ENCODE results near the gene PIF1. TPM values are rescaled to one million over a fixed set of nuclear protein-coding genes. Genes with fewer than 3 reads are reported as not detected.
A peak's percentile ranks its signal among the peaks of the same experiment; 100 is the strongest.
"Not testable (repeated sequence)": the region's sequence is repeated elsewhere in the genome, so short reads cannot be mapped to it uniquely, and the experiment has no call there.

The PIF1 gene
- total RNA-seq, 1 donor from 2014 or later = 0.76 TPM

- intact Hi-C loops (cut with DNase I) = no loop called here
- no peak for DNase-seq (ENCODE audit: low spot score)
- no peak for ATAC-seq
These were observed 9.0 kb downstream of the PIF1 start for GRCh38 chr15:64816452-64816851.

GRCh38 chr15:64814965-64815364 lies 10.5 kb downstream of the PIF1 start:
- ATAC-seq; DNase-seq (ENCODE audit: low spot score): not testable (repeated sequence)
- intact Hi-C loops (cut with DNase I) = loop anchor here (5.0 kb wide), 1 partner anchor 78 kb away; no protein-coding TSS in a partner anchor

DNA sequence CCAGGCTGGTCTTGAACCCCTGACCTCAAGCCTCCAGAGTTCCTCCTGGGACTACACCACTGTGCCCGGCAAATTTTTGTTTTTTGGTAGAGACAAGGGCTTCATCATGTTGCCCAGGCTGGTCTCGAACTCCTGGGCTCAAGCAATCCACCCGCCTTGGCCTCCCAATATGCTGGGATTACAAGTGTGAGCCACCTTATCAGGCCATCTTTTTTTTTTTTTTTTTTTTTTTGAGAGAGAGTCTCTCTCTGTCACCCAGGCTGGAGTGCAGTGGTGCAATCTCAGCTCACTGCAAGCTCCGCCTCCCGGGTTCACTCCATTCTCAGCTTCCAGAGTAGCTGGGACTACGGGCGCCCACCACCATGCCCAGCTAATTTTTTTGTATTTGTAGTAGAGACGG lies 11.2 kb downstream of the PIF1 start:
- intact Hi-C loops (cut with DNase I) = loop anchor here (5.0 kb wide), 1 partner anchor 77 kb away; no protein-coding TSS in a partner anchor
- not testable (repeated sequence) for DNase-seq (ENCODE audit: low spot score); ATAC-seq

- intact Hi-C loops (cut with DNase I) = loop anchor here (5.0 kb wide), 1 partner anchor 76 kb away; no protein-coding TSS in a partner anchor
- no peak for DNase-seq (ENCODE audit: low spot score)
- ATAC-seq = no peak
These were observed 12.4 kb downstream of the PIF1 start for GRCh38 chr15:64813075-64813474.

GRCh38 chr15:64810497-64811326 lies 14.7 kb downstream of the PIF1 start:
- ATAC-seq (no peak), DNase-seq (ENCODE audit: low spot score) (no peak)
- intact Hi-C loops (cut with DNase I) = loop anchor here (5.0 kb wide), 1 partner anchor 73 kb away; no protein-coding TSS in a partner anchor

GRCh38 chr15:64809649-64810496 lies 15.6 kb downstream of the PIF1 start:
- ATAC-seq (peak; percentile 88), DNase-seq (ENCODE audit: low spot score) (peak; percentile 93)
- intact Hi-C loops (cut with DNase I) = loop anchor here (5.0 kb wide), 1 partner anchor 73 kb away; no protein-coding TSS in a partner anchor

DNA sequence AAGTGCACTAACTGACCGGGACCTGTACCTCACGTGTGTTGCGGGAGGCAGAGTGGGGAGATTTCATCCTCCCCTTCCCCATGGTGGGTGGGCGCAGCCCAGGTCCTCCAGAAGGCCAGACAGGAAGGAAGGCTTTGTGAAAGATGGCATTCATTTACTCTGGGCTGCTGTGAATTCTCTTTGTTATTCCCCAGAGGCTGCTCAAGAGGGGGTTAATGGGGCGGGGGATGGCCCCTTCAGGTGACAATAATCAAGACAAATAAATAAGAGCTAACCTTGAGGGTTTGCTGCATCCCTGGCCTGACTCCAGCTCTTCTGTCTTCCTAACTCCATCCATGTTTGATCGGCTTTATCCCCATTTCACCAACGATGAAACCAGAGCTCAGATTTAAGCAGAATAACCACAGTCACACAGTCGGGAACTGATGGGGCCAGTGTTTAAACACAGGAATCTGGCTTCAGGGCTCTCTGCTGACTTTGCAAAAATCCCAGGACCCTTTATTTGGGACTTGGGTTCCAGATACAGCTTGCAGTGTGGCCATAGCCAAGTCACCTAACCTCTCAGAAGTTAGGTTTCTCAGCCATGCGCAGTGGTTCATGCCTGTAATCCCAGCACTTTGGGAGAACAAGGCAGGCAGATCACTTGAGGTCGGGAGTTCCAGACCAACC lies 16.5 kb downstream of the PIF1 start:
- DNase-seq (ENCODE audit: low spot score) (no peak), ATAC-seq (no peak)
- intact Hi-C loops (cut with DNase I) = no loop called here

- intact Hi-C loops (cut with DNase I) = no loop called here
These were observed 17.7 kb downstream of the PIF1 start for GRCh38 chr15:64807751-64808222.

DNA sequence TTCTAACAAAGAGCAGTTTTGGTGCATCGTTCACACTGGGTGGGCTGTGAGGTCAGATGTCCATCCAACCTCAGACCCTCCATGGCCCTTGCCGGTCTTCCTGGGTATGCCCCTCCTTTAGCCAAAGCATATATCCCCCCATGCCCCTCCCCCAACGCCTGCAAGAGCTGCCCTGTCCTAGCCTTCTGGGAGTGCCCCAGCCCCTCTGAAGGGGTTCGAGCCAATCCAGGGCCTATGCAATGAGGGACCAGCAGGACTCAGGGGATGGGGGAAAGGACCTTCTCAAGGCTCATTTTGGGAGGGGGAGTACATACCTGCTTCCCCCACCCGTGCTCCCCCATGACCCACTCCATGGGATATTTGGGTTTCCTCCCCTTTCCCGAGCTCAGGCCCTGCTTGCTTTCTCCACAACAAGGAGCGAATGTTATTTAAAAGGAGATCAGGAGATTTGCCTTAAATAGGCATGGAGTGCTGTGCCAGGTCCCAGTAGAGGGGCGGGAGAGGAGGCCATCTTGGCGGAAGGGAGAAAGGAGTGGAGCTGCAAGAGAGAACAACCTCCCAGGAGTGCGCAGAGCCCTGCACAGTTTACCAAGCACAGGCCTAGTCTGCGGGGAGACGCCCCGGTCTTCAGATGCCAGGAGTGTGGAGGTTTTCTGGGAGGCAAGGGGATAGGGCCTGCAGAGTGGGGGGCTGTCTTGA lies 18.2 kb downstream of the PIF1 start:
- no peak for DNase-seq (ENCODE audit: low spot score)
- intact Hi-C loops (cut with DNase I) = no loop called here
- ATAC-seq = peak; percentile 4

More at GRCh38 chr15:64807751-64808222, 17.7 kb downstream of the PIF1 start:
- no peak for DNase-seq (ENCODE audit: low spot score)
- ATAC-seq = no peak

- DNase-seq (ENCODE audit: low spot score) (no peak), ATAC-seq (no peak)
- intact Hi-C loops (cut with DNase I) = no loop called here
These were observed 18.9 kb downstream of the PIF1 start for GRCh38 chr15:64806509-64806908.

DNA sequence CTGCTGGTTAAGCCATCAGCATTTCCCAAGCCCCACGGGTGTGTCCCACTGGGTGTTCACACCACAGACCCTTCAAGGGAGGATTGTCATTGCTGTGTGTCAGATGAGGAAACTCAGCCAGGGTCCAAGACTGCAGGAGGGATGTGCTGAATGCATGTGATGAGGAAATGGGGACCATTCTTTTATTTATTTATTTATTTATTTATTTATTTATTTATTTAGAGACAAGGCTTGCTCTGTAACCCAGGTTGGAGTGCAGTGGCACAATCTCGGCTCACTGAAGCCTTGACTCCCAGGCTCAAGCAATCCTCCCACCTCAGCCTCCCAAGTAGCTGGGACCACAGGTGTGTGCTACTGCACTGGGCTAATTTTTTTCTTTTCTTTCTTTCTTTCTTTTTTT lies 20.8 kb downstream of the PIF1 start:
- intact Hi-C loops (cut with DNase I) = no loop called here
- DNase-seq (ENCODE audit: low spot score) (no peak), ATAC-seq (no peak)

DNA sequence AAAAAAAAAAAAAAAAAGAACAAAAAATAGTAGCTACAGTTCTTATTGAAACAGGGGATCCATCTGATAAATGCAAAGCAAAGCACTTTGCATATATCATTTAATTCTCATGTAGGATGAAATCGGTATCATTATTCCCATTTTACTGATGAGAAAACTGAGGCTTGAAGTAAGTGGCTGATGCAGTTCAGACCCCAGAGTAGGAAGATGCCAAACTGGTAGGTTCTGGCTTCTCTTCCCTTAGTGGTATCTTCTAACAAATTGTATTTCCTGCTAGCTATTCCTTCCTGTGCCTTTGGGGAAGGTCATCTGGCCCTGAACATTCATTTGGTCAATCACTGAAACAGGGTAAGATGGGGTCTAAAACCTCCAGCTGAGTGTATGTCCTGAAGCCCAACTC lies 21.9 kb downstream of the PIF1 start:
- ATAC-seq (no peak), DNase-seq (ENCODE audit: low spot score) (no peak)
- intact Hi-C loops (cut with DNase I) = no loop called here

- no peak for DNase-seq (ENCODE audit: low spot score)
- intact Hi-C loops (cut with DNase I) = no loop called here
These were observed 25.0 kb downstream of the PIF1 start for GRCh38 chr15:64800476-64800875.

DNA sequence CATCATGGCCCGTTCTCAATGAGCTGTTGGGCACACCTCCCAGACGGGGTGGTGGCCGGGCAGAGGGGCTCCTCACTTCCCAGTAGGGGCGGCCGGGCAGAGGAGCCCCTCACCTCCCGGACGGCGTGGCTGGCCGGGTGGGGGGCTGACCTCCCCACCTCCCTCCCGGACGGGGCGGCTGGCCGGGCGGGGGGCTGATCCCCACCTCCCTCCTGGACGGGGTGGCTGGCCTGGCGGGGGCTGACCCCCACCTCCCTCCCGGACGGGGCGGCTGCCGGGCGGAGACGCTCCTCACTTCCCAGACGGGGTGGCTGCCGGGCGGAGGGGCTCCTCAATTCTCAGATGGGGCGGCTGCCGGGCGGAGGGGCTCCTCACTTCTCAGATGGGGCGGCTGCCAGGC lies 26.5 kb downstream of the PIF1 start:
- DNase-seq (ENCODE audit: low spot score); intact Hi-C loops (cut with DNase I); ATAC-seq: not testable (repeated sequence)

More at GRCh38 chr15:64800476-64800875, 25.0 kb downstream of the PIF1 start:
- no peak for ATAC-seq

DNA sequence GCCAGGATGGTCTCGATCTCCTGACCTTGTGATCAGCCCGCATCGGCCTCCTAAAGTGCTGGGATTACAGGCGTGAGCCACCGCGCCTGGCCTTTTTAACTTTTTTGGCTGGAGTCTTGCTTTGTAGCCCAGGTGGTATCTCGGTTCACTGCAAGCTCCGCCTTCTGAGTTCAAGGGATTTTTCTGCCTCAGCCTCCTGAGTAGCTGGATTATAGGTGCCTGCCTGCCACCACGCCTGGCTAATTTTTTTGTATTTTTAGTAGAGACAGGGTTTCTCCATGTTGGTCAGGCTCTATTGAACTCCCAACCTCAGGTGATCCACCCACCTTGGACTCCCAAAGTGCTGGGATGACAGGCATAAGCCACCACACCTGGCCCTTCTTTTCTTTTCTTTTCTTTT lies 29.5 kb downstream of the PIF1 start:
- DNase-seq (ENCODE audit: low spot score); ATAC-seq; intact Hi-C loops (cut with DNase I): not testable (repeated sequence)

- DNase-seq (ENCODE audit: low spot score); ATAC-seq; intact Hi-C loops (cut with DNase I): not testable (repeated sequence)
These were observed 30.1 kb downstream of the PIF1 start for GRCh38 chr15:64795299-64795698.

DNA sequence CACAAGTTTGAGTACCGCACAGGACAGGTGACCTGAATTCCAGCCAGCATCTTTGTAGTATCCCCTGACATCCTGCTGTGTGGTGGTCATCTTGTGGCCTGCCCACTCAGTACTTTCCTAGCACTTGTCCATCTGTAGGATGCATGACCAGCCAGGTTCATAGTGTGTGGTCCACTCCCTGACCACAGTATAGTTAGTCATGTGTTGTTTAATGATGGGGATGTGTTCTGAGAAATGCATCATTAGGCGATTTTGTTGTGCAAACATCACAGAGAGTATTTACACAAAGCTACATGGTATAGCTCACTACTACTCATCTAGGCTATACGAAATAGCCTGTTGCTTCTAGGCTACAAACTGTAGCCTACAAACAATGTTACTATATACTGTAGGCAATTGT lies 33.2 kb downstream of the PIF1 start:
- no peak for DNase-seq (ENCODE audit: low spot score)
- intact Hi-C loops (cut with DNase I) = no loop called here
- ATAC-seq = no peak

- DNase-seq (ENCODE audit: low spot score) (no peak), ATAC-seq (no peak)
These were observed 34.0 kb downstream of the PIF1 start for GRCh38 chr15:64791401-64791800.

More at GRCh38 chr15:64791401-64791800, 34.0 kb downstream of the PIF1 start:
- intact Hi-C loops (cut with DNase I) = no loop called here

Measured in sciatic nerve (tissue), 2 donors.